Transverse colon (tissue), 4 donors: ENCODE data around the gene TRIP12. TPM values are rescaled to one million over a fixed set of nuclear protein-coding genes. Genes with fewer than 3 reads are reported as not detected.
"Not testable (repeated sequence)": the region's sequence is repeated elsewhere in the genome, so short reads cannot be mapped to it uniquely, and the experiment has no call there.

Experiments used
- DNase-seq: peaks from one replicate; pipeline ENCODE4 v3.0.0-alpha.2; 2019
- H3K27ac ChIP-seq, 4 donors: fragments of 200-600 bp; sonication (generic); 2 replicates each; pipeline ENCODE4 v1.5.1; 2016 to 2018; ENCODE audit warnings: inconsistent platforms in 4 of 4
- H3K27me3 ChIP-seq: fragments of 200-600 bp; sonication (generic); 2 replicates; pipeline ENCODE4 v1.5.1; 2017; ENCODE audit warnings: inconsistent platforms
- H3K36me3 ChIP-seq, 4 donors: fragments of 200-600 bp; sonication (generic); 2 replicates each; pipeline ENCODE4 v1.5.1; 2017 to 2019; ENCODE audit warnings: inconsistent platforms in 4 of 4
- H3K4me1 ChIP-seq, 4 donors: fragments of 200-600 bp; sonication (generic); 2 replicates each; pipeline ENCODE4 v1.5.1; 2017 to 2020; ENCODE audit warnings: inconsistent platforms in 4 of 4
- H3K4me3 ChIP-seq, 4 donors: fragments of 200-600 bp; sonication (generic); 1 replicate in 1 of 4; 2 replicates in 3 of 4; pipeline versions ENCODE4 v1.5.1 to v1.6.1; 2017 to 2019; ENCODE audit warnings: inconsistent platforms in 4 of 4
- H3K9me3 ChIP-seq, 2 donors: fragments of 200-600 bp; sonication (generic); 2 replicates each; pipeline ENCODE4 v1.5.1; 2017 to 2019; ENCODE audit warnings: inconsistent platforms in 2 of 2
- EP300 ChIP-seq: sonication (generic); formaldehyde crosslinking; IDR thresholded peaks from one replicate; pipeline ENCODE4 v1.6.1; 2017; ENCODE audit warnings: antibody characterized with exemption, low read depth
- POLR2A ChIP-seq: fragments of 450-650 bp; IDR thresholded peaks from one replicate; pipeline ENCODE4 v1.6.1; 2016; ENCODE audit warnings: antibody characterized with exemption, mild to moderate bottlenecking, moderate library complexity
- POLR2AphosphoS5 ChIP-seq, 3 donors: sonication (generic); formaldehyde crosslinking; IDR thresholded peaks; one replicate each; pipeline ENCODE4 v1.6.1; 2016; ENCODE audit warnings: antibody characterized with exemption in 3 of 3
- WGBS, 2 donors: methylation state at CpG; one replicate each; pipeline ENCODE4 v1.1.5; 2018; ENCODE audit warnings: low coverage in 1 of 2; 5-methylcytosine and 5-hydroxymethylcytosine counted together
- in situ Hi-C, 4 donors: fragments of 200-750 bp; cut with MboI; loops; one replicate each; pipeline versions ENCODE4 v1.15.0 to v1.15.1; 2017; ENCODE audit warnings: low sequenced_read_pairs in 3 of 4, low pct_ligation_motif_present in 1 of 4, low pct_unique_long_range_greater_than_20kb in 1 of 4
- intact Hi-C: fragments of 100-400 bp; cut with DNase I; formaldehyde crosslinking; loops from one replicate; pipeline ENCODE4 v1.15.1; 2023; ENCODE audit warnings: low total_unique reads
- total RNA-seq, 4 donors: library from RNA; depleted of rRNA; stranded (reverse); fragments of >200 nt; gene quantifications; one replicate each; pipeline ENCODE4 v1.1.0, GENCODE V29; 2016
- TF ChIP-seq, protein P1 (sequence below), 5 experiments: fragments of 200-600 bp in 3 of 5; fragments of 450-650 bp in 2 of 5; sonication (generic) in 3 of 5; IDR thresholded peaks; 1 replicate in 2 of 5; 2 replicates in 3 of 5; pipeline ENCODE4 v1.5.1; 2016 to 2017; ENCODE audit warnings: antibody characterized with exemption in 5 of 5, inconsistent platforms in 3 of 5, mild to moderate bottlenecking in 2 of 5, moderate library complexity in 1 of 5

TRIP12 gene
- total RNA-seq, 4 donors from 2014 or later: 143 to 238 (median 158) TPM

DNA sequence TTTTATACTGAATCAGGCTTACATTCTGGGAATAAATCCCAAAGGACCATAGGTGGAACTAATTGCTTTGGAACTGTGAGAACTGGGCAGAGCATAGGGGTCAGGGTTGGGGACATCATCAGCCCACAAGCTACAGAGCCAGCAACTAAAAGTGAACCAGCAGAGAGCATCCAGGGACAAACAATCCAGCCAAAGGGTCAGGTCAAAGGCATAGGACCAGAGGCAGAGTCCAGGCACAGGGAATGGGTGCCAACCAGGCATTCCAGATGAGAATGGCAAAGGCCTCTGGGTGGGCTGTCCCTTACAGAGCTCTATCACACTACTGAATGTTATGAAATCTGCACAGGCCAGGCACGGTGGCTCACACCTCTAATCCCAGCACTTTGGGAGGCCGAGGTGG, 195.2 kb downstream of the TRIP12 start:
- in situ Hi-C loops: no loop called here
- Histone ChIP-seq H3K36me3 (no peaks in the 10 kb centered on the region), H3K27ac (no peak overlapping the region), H3K4me3 (no peak overlapping the region), H3K27me3 (no peaks in the 10 kb centered on the region), H3K4me1 (no peaks in the 10 kb centered on the region), H3K9me3 (no peaks in the 10 kb centered on the region)
- TF ChIP-seq POLR2AphosphoS5 (IDR thresholded peaks at IDR 0.05): no peak
- no peak for TF ChIP-seq EP300
- TF ChIP-seq, protein P1, sequence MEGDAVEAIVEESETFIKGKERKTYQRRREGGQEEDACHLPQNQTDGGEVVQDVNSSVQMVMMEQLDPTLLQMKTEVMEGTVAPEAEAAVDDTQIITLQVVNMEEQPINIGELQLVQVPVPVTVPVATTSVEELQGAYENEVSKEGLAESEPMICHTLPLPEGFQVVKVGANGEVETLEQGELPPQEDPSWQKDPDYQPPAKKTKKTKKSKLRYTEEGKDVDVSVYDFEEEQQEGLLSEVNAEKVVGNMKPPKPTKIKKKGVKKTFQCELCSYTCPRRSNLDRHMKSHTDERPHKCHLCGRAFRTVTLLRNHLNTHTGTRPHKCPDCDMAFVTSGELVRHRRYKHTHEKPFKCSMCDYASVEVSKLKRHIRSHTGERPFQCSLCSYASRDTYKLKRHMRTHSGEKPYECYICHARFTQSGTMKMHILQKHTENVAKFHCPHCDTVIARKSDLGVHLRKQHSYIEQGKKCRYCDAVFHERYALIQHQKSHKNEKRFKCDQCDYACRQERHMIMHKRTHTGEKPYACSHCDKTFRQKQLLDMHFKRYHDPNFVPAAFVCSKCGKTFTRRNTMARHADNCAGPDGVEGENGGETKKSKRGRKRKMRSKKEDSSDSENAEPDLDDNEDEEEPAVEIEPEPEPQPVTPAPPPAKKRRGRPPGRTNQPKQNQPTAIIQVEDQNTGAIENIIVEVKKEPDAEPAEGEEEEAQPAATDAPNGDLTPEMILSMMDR (IDR thresholded peaks at IDR 0.05): no peak
- TF ChIP-seq POLR2A: no peak
- intact Hi-C loops: no loop called here
- WGBS, 2 donors: 73% methylated on average over 2 of the region's 2 CpGs; no CpG with 5 or more reads in 1 of the 2 donors
- DNase-seq: no peak

DNA sequence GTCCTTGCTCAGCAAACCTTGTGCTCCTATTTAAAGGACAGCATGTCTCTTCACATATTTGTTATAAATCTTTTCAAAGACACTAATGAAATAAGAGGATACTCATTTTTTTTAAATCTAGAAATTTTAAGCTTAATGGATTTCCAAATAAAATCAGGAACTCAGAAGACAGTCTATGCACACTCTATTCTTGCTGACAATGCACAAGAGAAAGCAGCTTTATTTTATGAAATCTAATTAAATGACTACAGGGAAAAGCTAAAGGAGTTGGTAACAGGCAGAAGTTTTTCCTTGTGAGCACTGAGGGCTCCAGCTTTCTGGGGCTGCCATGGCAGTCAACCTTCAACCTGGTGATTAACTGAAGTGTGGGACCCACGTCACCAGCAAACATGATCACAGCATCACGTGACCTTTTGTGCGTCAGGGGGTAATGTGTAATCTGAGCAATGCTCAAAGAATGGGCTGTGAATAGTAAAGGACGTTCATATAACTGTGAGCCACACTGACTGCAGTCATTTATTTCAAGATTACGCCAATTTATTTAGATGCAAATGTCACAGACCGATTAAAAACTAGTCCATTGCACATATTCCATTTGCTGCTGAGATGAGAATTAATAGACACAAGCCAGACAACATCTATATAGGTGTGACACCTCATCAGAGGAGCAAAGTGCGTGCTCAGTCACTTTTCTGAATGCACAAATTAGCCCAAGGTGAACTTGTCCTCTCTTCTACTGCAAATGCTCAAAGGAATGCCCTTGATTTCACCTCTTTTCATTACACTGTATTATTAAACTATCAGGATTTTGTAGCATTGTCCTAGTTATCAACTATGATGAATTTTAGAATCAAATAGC, 195.9 kb downstream of the TRIP12 start:
- in situ Hi-C loops: no loop called here

DNA sequence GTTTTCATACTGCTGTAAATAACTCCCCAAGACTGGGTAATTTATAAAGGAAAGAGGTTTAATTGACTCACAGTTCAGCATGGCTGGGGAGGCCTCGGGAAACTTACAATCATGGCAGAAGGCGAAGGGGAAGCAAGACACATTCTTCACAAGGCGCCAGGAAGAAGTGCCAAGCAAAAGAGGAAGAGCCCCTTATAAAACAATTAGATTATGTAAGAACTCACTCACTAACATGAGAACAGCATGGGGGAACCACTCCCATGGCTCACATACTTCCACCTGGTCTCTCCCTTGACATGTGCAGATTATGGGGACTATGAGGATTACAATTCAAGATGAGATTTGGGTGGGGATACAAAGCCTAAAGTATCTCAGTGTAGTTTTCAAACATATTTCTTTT, 198.6 kb downstream of the TRIP12 start:
- DNase-seq, H3K4me3 ChIP-seq, intact Hi-C loops, H3K36me3 ChIP-seq, H3K27ac ChIP-seq, H3K9me3 ChIP-seq, H3K4me1 ChIP-seq, in situ Hi-C loops: not testable (repeated sequence)
- WGBS, 2 donors: 83% methylated on average over 3 of the region's 3 CpGs; no CpG with 5 or more reads in 1 of the 2 donors
- H3K27me3 ChIP-seq: peaks cover 11% of the 10 kb centered on the region

More for the DNA sequence above, 195.9 kb downstream of the TRIP12 start:
- WGBS, 2 donors: 56 to 69% methylated on average over 6 to 7 of the region's 7 CpGs
- DNase-seq: no peak
- Histone ChIP-seq H3K27me3 (no peaks in the 10 kb centered on the region), H3K4me1 (no peaks in the 10 kb centered on the region), H3K36me3 (no peaks in the 10 kb centered on the region), H3K9me3 (no peaks in the 10 kb centered on the region), H3K27ac (no peak overlapping the region), H3K4me3 (no peak overlapping the region)
- intact Hi-C loops: no loop called here
- TF ChIP-seq POLR2AphosphoS5 (IDR thresholded peaks at IDR 0.05) (no peak), POLR2A (no peak), EP300 (no peak)
- TF ChIP-seq, protein P1 (IDR thresholded peaks at IDR 0.05): no peak

DNA sequence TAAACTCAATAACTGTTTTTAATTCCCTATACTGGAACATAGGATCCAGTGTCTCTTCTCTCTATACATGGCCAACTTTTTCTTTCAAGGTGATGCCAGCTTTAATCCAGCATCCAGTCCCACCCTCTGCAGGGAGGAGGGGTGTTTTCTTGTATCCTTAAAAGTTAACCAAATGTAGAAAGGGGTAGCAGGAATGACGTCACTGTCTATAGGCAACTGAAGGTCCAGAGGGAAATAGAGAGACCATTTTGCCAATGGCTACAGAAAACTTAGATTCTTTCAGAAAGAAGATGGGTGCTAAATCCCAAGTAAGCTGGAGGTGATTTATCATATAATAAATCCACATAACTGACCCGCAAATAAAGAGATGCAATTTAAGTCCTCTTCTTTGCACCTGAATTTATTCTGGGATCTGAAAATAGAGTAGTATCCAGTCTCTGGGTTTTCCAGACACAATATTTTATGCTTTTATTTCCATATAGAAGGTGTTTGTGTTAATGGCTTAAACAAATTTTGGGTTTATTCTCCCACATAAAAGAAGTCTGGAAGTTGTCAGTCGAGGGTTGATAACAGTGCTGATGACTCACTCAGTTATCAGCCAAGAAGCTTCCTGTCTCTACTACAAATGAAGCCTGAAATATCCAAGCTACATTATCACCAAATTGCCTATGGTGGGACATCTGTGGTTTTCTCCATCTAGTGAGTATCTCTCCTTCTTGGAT, 201.7 kb downstream of the TRIP12 start:
- Histone ChIP-seq H3K4me1 (peaks cover 0 to 4% (median 3%) of the 10 kb centered on the region in 4 donors), H3K36me3 (no peaks in the 10 kb centered on the region), H3K9me3 (no peaks in the 10 kb centered on the region), H3K27ac (no peak overlapping the region), H3K27me3 (peaks cover 42% of the 10 kb centered on the region), H3K4me3 (no peak overlapping the region)
- intact Hi-C loops: no loop called here
- TF ChIP-seq POLR2A (no peak), POLR2AphosphoS5 (IDR thresholded peaks at IDR 0.05) (no peak), EP300 (no peak)
- TF ChIP-seq, protein P1 (IDR thresholded peaks at IDR 0.05): no peak
- DNase-seq: no peak
- WGBS, 2 donors: 64 to 79% methylated on average over 3 of the region's 3 CpGs
- in situ Hi-C loops: no loop called here
